K562 (cell line): ENCODE measurements around the gene OSBPL3. TPM values are rescaled to one million over a fixed set of nuclear protein-coding genes. Genes with fewer than 3 reads are reported as not detected.

Experiments
- CREM ChIP-seq: IDR thresholded peaks from 2 replicates; pipeline ENCODE4 v1.6.1; 2014; ENCODE audit warnings: antibody characterized with exemption, low read depth
- ELF1 ChIP-seq: fragments of 200-800 bp; sonication (Bioruptor generic); IDR thresholded peaks from 2 replicates; pipeline ENCODE4 v1.6.1; 2016; ENCODE audit warnings: missing genetic modification characterization, missing compliant biosample characterization
- FOXK1 ChIP-seq: sonication (generic); formaldehyde crosslinking; IDR thresholded peaks from 2 replicates; pipeline ENCODE4 v1.8.0; 2022; ENCODE audit warnings: missing genetic modification reagents, mild to moderate bottlenecking, borderline replicate concordance
- HES1 ChIP-seq: fragments of 450-650 bp; IDR thresholded peaks from 2 replicates; pipeline ENCODE4 v1.6.1; 2016; ENCODE audit warnings: low read depth, mild to moderate bottlenecking, moderate library complexity
- LCOR ChIP-seq: sonication (generic); formaldehyde crosslinking; IDR thresholded peaks from 2 replicates; pipeline ENCODE4 v1.8.0; 2022; ENCODE audit warnings: mild to moderate bottlenecking, missing genetic modification reagents
- MAX ChIP-seq: sonication (generic); formaldehyde crosslinking; IDR thresholded peaks from 2 replicates; pipeline ENCODE4 v1.9.0; 2022; ENCODE audit warnings: mild to moderate bottlenecking, missing genetic modification reagents
- MGA ChIP-seq: fragments of 450-650 bp; IDR thresholded peaks from 2 replicates; pipeline ENCODE4 v1.6.1; 2016; ENCODE audit warnings: mild to moderate bottlenecking, moderate library complexity
- TFAP4 ChIP-seq: sonication (generic); formaldehyde crosslinking; IDR thresholded peaks from 2 replicates; pipeline ENCODE4 v1.8.0; 2022; ENCODE audit warnings: missing genetic modification reagents, mild to moderate bottlenecking, moderate library complexity, borderline replicate concordance
- UBTF ChIP-seq, 2 experiments: IDR thresholded peaks; 2 replicates each; pipeline ENCODE4 v1.6.1; 2012; ENCODE audit warnings: improper control_type of control experiment in 2 of 2, low read depth in 2 of 2, low read length in 2 of 2, borderline replicate concordance in 1 of 2
- ZC3H11A ChIP-seq: IDR thresholded peaks from 2 replicates; pipeline ENCODE4 v1.6.1; 2012; ENCODE audit warnings: low read depth, low read length, improper control_type of control experiment
- polyA plus RNA-seq, 8 experiments: library from polyadenylated mRNA; depleted of rRNA in 4 of 8; stranded (reverse) in 5 of 8; unstranded in 3 of 8; fragments of >200 nt; fragmentation: Nextera tagmentation in 2 of 8; fragmentation: Illumina TruSeq in 1 of 8; extraction: Ambion mirVana in 2 of 8; extraction: Trizol in 1 of 8; gene quantifications; 2 replicates each; pipeline versions ENCODE4 v1.2.1 to v1.2.3, GENCODE V29; 2011 to 2014; ENCODE audit warnings: inconsistent platforms in 1 of 8, missing spikeins in 1 of 8
- total RNA-seq, 7 experiments: library from RNA; depleted of rRNA in 6 of 7; stranded (reverse); fragments of >200 nt in 6 of 7; fragmentation: Illumina TruSeq in 2 of 7; extraction: Trizol in 2 of 7; gene quantifications; 2 replicates each; pipeline versions ENCODE4 v1.2.1 to v1.2.3, GENCODE V29; 2011 to 2021; ENCODE audit warnings: low replicate concordance in 1 of 7

OSBPL3 gene
- total and polyA plus RNA-seq, 9 of the 15 experiments (the other 6 are each of a cell fraction or from before 2014, with no cell fraction given) = 4.8 to 37.2 (median 26.5) TPM

- TF ChIP-seq MGA (peak; percentile 29; the same call in 1 of the 2 replicates), UBTF (IDR thresholded peaks at IDR 0.05; ENCODE audit: borderline replicate concordance in 1 of 2, low read depth in 2 of 2, low read length in 2 of 2) (0 out of 4 replicates have a peak, but pooled peaks of 1 of the 2 experiments have one; percentile 26), ZC3H11A (no peak), FOXK1 (no peak), LCOR (0 out of 2 replicates have a peak, but pooled peaks have one; percentile 40), MAX (CRISPR knock-in tag) (peak; percentile 78), ELF1 (tag) (0 out of 2 replicates have a peak, but pooled peaks have one; percentile 22), HES1 (no peak), CREM (peak; percentile 26; the same call in 1 of the 2 replicates), TFAP4 (CRISPR knock-in tag) (peak; percentile 60; the same call in 1 of the 2 replicates)
Measured at GRCh38 chr7:24819916-24820689, 159.9 kb downstream of the OSBPL3 start (continued).
